Measurements from ENCODE around the gene CLEC11A.

DNA sequence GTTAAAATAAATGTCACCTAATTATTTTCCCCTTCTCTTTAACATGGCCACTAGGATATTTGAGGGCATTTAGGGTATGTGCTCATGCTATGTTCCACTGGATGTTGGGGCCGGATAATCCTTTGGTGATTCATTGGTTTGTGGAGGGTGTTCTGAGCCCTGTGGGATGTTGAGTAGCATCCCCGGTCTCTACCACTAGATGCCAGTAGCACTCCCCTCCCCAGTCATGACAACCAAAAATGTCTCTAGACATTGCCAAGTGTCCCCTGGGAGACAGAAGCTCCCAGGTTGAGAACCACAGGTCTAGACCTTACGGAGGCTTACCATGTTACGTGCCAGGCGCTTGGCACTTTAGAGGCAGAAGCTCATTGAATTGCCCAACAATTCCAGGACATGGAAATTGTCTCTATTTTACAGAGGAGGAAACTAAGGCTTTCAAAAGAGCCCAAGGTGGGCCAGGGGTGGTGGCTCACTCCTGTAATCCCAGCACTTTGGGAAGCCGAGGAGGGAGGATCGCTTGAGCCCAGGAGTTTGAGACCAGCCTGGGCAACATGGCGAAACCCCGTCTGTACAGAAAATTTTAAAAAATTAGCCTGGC lies 17.6 kb upstream of the CLEC11A start:
- TF ChIP-seq, protein P1, sequence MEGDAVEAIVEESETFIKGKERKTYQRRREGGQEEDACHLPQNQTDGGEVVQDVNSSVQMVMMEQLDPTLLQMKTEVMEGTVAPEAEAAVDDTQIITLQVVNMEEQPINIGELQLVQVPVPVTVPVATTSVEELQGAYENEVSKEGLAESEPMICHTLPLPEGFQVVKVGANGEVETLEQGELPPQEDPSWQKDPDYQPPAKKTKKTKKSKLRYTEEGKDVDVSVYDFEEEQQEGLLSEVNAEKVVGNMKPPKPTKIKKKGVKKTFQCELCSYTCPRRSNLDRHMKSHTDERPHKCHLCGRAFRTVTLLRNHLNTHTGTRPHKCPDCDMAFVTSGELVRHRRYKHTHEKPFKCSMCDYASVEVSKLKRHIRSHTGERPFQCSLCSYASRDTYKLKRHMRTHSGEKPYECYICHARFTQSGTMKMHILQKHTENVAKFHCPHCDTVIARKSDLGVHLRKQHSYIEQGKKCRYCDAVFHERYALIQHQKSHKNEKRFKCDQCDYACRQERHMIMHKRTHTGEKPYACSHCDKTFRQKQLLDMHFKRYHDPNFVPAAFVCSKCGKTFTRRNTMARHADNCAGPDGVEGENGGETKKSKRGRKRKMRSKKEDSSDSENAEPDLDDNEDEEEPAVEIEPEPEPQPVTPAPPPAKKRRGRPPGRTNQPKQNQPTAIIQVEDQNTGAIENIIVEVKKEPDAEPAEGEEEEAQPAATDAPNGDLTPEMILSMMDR (IDR thresholded peaks at IDR 0.05; ENCODE audit: low read length), result peak; percentile 46
- TF ChIP-seq EZH2phosphoT487 (IDR thresholded peaks at IDR 0.05; ENCODE audit: low read length) (no peak), EZH2 (optimal IDR thresholded peaks at IDR 0.05; ENCODE audit: low read depth, low read length) (no peak)
